Measurements from ENCODE around the gene DENND1B.

GRCh38 chr1:197745911-197746310 is 29.4 kb downstream of the DENND1B start:
- TF ChIP-seq EZH2 (IDR thresholded peaks at IDR 0.05; ENCODE audit: insufficient read depth, poor library complexity, severe bottlenecking) (no peak), EZH2phosphoT487 (IDR thresholded peaks at IDR 0.05; ENCODE audit: insufficient read depth, low read depth) (no peak)
